HL-60 (cell line): ENCODE measurements around the gene TGM5.
"Not testable (repeated sequence)": the region's sequence is repeated elsewhere in the genome, so short reads cannot be mapped to it uniquely, and the experiment has no call there.

Experiments
- GABPA ChIP-seq: IDR thresholded peaks from 2 replicates; pipeline ENCODE4 v1.6.1; 2012; ENCODE audit warnings: low read depth
- REST ChIP-seq: IDR thresholded peaks from 2 replicates; pipeline ENCODE4 v1.6.1; 2012; ENCODE audit warnings: low read depth; ENCODE audit not compliant: insufficient replicate concordance
- TF ChIP-seq, protein P1 (sequence below): IDR thresholded peaks from one replicate; pipeline ENCODE4 v1.5.1; 2011; ENCODE audit warnings: low read length, control low read depth, inconsistent platforms; ENCODE audit not compliant: insufficient read depth

DNA sequence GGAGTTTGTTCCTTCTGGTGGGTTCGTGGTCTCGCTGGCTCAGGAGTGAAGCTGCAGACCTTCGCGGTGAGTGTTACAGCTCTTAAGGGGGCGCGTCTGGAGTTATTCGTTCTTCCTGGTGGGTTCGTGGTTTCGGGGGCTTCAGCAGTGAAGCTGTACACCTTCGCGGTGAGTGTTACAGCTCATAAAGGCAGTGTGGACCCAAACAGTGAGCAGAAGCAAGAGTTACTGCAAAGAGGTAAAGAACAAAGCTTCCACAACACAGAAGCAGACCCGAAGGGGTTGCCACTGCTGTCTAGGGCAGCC is 40.8 kb downstream of the TGM5 start:
- TF ChIP-seq, protein P1, sequence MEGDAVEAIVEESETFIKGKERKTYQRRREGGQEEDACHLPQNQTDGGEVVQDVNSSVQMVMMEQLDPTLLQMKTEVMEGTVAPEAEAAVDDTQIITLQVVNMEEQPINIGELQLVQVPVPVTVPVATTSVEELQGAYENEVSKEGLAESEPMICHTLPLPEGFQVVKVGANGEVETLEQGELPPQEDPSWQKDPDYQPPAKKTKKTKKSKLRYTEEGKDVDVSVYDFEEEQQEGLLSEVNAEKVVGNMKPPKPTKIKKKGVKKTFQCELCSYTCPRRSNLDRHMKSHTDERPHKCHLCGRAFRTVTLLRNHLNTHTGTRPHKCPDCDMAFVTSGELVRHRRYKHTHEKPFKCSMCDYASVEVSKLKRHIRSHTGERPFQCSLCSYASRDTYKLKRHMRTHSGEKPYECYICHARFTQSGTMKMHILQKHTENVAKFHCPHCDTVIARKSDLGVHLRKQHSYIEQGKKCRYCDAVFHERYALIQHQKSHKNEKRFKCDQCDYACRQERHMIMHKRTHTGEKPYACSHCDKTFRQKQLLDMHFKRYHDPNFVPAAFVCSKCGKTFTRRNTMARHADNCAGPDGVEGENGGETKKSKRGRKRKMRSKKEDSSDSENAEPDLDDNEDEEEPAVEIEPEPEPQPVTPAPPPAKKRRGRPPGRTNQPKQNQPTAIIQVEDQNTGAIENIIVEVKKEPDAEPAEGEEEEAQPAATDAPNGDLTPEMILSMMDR: not testable (repeated sequence)
- not testable (repeated sequence) for TF ChIP-seq GABPA, REST
